Cerebellar cortex (tissue), 1 donor: Measurements from ENCODE around the gene GNB4.

Experiments
- DNase-seq: peaks from one replicate; pipeline ENCODE4 v3.0.0-alpha.2; 2015; ENCODE audit warnings: low spot score

GNB4 gene

GRCh38 chr3:179355996-179356395 is 95.3 kb downstream of the GNB4 start:
- no peak for DNase-seq

GRCh38 chr3:179348325-179349013 is 102.8 kb downstream of the GNB4 start:
- no peak for DNase-seq

- DNase-seq, result peak; percentile 99
Observed at GRCh38 chr3:179347345-179348194, 103.7 kb downstream of the GNB4 start, which contains the start of gene MFN1. Gene MFN1, plus strand, starts transcription at chr3:179347709. Its CDS starts 1,143 bp downstream, at chr3:179348852.
